ENCODE data around the gene SPI1. TPM values are rescaled to one million over a fixed set of nuclear protein-coding genes. Genes with fewer than 3 reads are reported as not detected.
"Not testable (repeated sequence)": the region's sequence is repeated elsewhere in the genome, so short reads cannot be mapped to it uniquely, and the experiment has no call there.

SPI1 gene
- total RNA-seq, 1 donor from 2014 or later: not detected

GRCh38 chr11:47340010-47340409 is 38.3 kb downstream of the SPI1 start:
- TF ChIP-seq CTCF (IDR thresholded peaks at IDR 0.05; ENCODE audit: unreplicated experiment): no peak
- no peaks in the 10 kb centered on the region for H3K9me3 Mint-ChIP-seq (ENCODE audit: low read depth)
- H3K4me1 Mint-ChIP-seq (ENCODE audit: low read depth): no peaks in the 10 kb centered on the region
- H3K27ac Mint-ChIP-seq: no peak overlapping the region
- peaks cover 4% of the 10 kb centered on the region for H3K27me3 Mint-ChIP-seq
- no peak overlapping the region for H3K4me3 Mint-ChIP-seq (ENCODE audit: low read depth)
- no peaks in the 10 kb centered on the region for H3K36me3 Mint-ChIP-seq (ENCODE audit: insufficient read depth)
- no peak for DNase-seq (ENCODE audit: low spot score, unreplicated experiment)

- no peaks in the 10 kb centered on the region for H3K36me3 Mint-ChIP-seq (ENCODE audit: insufficient read depth)
- H3K9me3 Mint-ChIP-seq (ENCODE audit: low read depth): no peaks in the 10 kb centered on the region
- H3K27ac Mint-ChIP-seq: no peak overlapping the region
- no peak for DNase-seq (ENCODE audit: low spot score, unreplicated experiment)
- H3K4me3 Mint-ChIP-seq (ENCODE audit: low read depth): no peak overlapping the region
- H3K27me3 Mint-ChIP-seq: peaks cover 4% of the 10 kb centered on the region
- H3K4me1 Mint-ChIP-seq (ENCODE audit: low read depth): no peaks in the 10 kb centered on the region
- TF ChIP-seq CTCF (IDR thresholded peaks at IDR 0.05; ENCODE audit: unreplicated experiment): no peak
Observed at GRCh38 chr11:47338396-47339241, 39.7 kb downstream of the SPI1 start.

GRCh38 chr11:47337229-47337924 is 41.0 kb downstream of the SPI1 start:
- no peak for TF ChIP-seq CTCF (IDR thresholded peaks at IDR 0.05; ENCODE audit: unreplicated experiment)
- peaks cover 4% of the 10 kb centered on the region for H3K27me3 Mint-ChIP-seq
- no peak for DNase-seq (ENCODE audit: low spot score, unreplicated experiment)
- no peaks in the 10 kb centered on the region for H3K36me3 Mint-ChIP-seq (ENCODE audit: insufficient read depth)
- H3K9me3 Mint-ChIP-seq (ENCODE audit: low read depth): no peaks in the 10 kb centered on the region
- H3K4me1 Mint-ChIP-seq (ENCODE audit: low read depth): no peaks in the 10 kb centered on the region
- no peak overlapping the region for H3K27ac Mint-ChIP-seq
- no peak overlapping the region for H3K4me3 Mint-ChIP-seq (ENCODE audit: low read depth)

GRCh38 chr11:47336595-47336994 is 41.8 kb downstream of the SPI1 start:
- no peak overlapping the region for H3K27ac Mint-ChIP-seq
- TF ChIP-seq CTCF (IDR thresholded peaks at IDR 0.05; ENCODE audit: unreplicated experiment): no peak
- H3K4me3 Mint-ChIP-seq (ENCODE audit: low read depth): no peak overlapping the region
- peaks cover 2% of the 10 kb centered on the region for H3K4me1 Mint-ChIP-seq (ENCODE audit: low read depth)
- no peak for DNase-seq (ENCODE audit: low spot score, unreplicated experiment)
- no peaks in the 10 kb centered on the region for H3K36me3 Mint-ChIP-seq (ENCODE audit: insufficient read depth)
- H3K27me3 Mint-ChIP-seq: peaks cover 1% of the 10 kb centered on the region
- H3K9me3 Mint-ChIP-seq (ENCODE audit: low read depth): no peaks in the 10 kb centered on the region

GRCh38 chr11:47335733-47336132 is 42.6 kb downstream of the SPI1 start:
- no peaks in the 10 kb centered on the region for H3K9me3 Mint-ChIP-seq (ENCODE audit: low read depth)
- no peak for DNase-seq (ENCODE audit: low spot score, unreplicated experiment)
- peaks cover 2% of the 10 kb centered on the region for H3K4me1 Mint-ChIP-seq (ENCODE audit: low read depth)
- no peaks in the 10 kb centered on the region for H3K36me3 Mint-ChIP-seq (ENCODE audit: insufficient read depth)
- H3K27me3 Mint-ChIP-seq: no peaks in the 10 kb centered on the region
- no peak overlapping the region for H3K4me3 Mint-ChIP-seq (ENCODE audit: low read depth)
- no peak overlapping the region for H3K27ac Mint-ChIP-seq
- TF ChIP-seq CTCF (IDR thresholded peaks at IDR 0.05; ENCODE audit: unreplicated experiment): no peak

- DNase-seq (ENCODE audit: low spot score, unreplicated experiment); H3K9me3 Mint-ChIP-seq (ENCODE audit: low read depth); H3K27ac Mint-ChIP-seq; H3K4me1 Mint-ChIP-seq (ENCODE audit: low read depth); H3K4me3 Mint-ChIP-seq (ENCODE audit: low read depth); H3K27me3 Mint-ChIP-seq; H3K36me3 Mint-ChIP-seq (ENCODE audit: insufficient read depth): not testable (repeated sequence)
Observed at GRCh38 chr11:47334699-47335411, 43.5 kb downstream of the SPI1 start.
